GM12878 (cell line): ENCODE data around the gene LRRC7. TPM values are rescaled to one million over a fixed set of nuclear protein-coding genes. Genes with fewer than 3 reads are reported as not detected.

Experiments
- ATAC-seq: fragments of 200-7000 bp; cut with Tn5 transposase; 3 replicates; pipeline ENCODE4 v1.9.1; 2020; ENCODE audit warnings: mild to moderate bottlenecking, moderate library complexity
- BruUV-seq: library from RNA; stranded (reverse); fragments of 400-500 nt; replicated peaks from 2 replicates; lab custom pipeline; 2021; lab: Mats Ljungman, UMichigan
- CTCF ChIA-PET: fragments of 300-600 bp; sonication (Branson Sonifier 250); formaldehyde crosslinking; extraction: SDS; loops from one replicate; lab custom pipeline; 2021; ENCODE audit warnings: inconsistent platforms; lab: Yijun Ruan, JAX
- POLR2A ChIA-PET: fragments of 350-600 bp; formaldehyde crosslinking; extraction: SDS; loops from one replicate; lab custom pipeline; 2021; ENCODE audit warnings: inconsistent platforms; lab: Charles Lee
- RAD21 ChIA-PET: fragments of 300-600 bp; sonication (Branson Sonifier 250); formaldehyde crosslinking; loops from one replicate; lab custom pipeline; 2023; ENCODE audit warnings: antibody characterized with exemption; ENCODE audit not compliant: unreplicated experiment; lab: Charles Lee
- SMC1A ChIA-PET: fragments of 300-600 bp; sonication (Branson Sonifier 250); formaldehyde crosslinking; loops from one replicate; lab custom pipeline; 2023; ENCODE audit not compliant: unreplicated experiment, uncharacterized antibody; lab: Charles Lee
- DNase-seq: peaks from one replicate; pipeline ENCODE4 v3.0.0-alpha.2; 2011; ENCODE audit warnings: low read depth, low spot score
- FAIRE-seq: peaks from 3 replicates; lab custom pipeline; 2011; peaks lifted over from hg19 to GRCh38; lab: Jason Lieb, UNC
- H2AFZ ChIP-seq: 2 replicates; pipeline ENCODE4 v1.6.0; 2011; ENCODE audit warnings: low read depth, low read length, control low read depth; ENCODE audit not compliant: control insufficient read depth
- H3K27ac ChIP-seq: 2 replicates; pipeline ENCODE4 v1.5.1; 2011; ENCODE audit warnings: control low read depth; ENCODE audit not compliant: control insufficient read depth, insufficient read depth
- H3K27me3 ChIP-seq, 2 experiments: replicated peaks in 1 of 2; 2 replicates each; pipeline versions ENCODE4 v1.6.0 to v1.6.1; 2011; ENCODE audit warnings: low read length in 1 of 2; ENCODE audit not compliant: control insufficient read depth in 2 of 2, insufficient read depth in 2 of 2
- H3K36me3 ChIP-seq, 2 experiments: 2 replicates each; pipeline ENCODE4 v1.5.1; 2011; ENCODE audit warnings: low read length in 1 of 2; ENCODE audit not compliant: control insufficient read depth in 2 of 2, insufficient read depth in 2 of 2
- H3K4me1 ChIP-seq: 2 replicates; pipeline ENCODE4 v1.6.1; 2011; ENCODE audit warnings: mild to moderate bottlenecking, low read length, moderate library complexity, mixed read lengths; ENCODE audit not compliant: control insufficient read depth, insufficient read depth
- H3K4me2 ChIP-seq: 2 replicates; pipeline ENCODE4 v1.6.0; 2011; ENCODE audit warnings: control low read depth; ENCODE audit not compliant: control insufficient read depth, insufficient read depth
- H3K4me3 ChIP-seq: fragments of 200-600 bp; sonication (generic); 2 replicates; pipeline ENCODE4 v1.5.1; 2016
- H3K79me2 ChIP-seq: 2 replicates; pipeline ENCODE4 v1.6.0; 2011; ENCODE audit warnings: low read length; ENCODE audit not compliant: control insufficient read depth, insufficient read depth
- H3K9ac ChIP-seq: 2 replicates; pipeline ENCODE4 v1.8.0; 2011; ENCODE audit warnings: low read length, control low read depth, mixed read lengths; ENCODE audit not compliant: control insufficient read depth, insufficient read depth
- H3K9me3 ChIP-seq: replicated peaks from 3 replicates; pipeline ENCODE4 v1.5.1; 2011; ENCODE audit warnings: mild to moderate bottlenecking, low read length; ENCODE audit not compliant: control insufficient read depth, insufficient read depth
- H4K20me1 ChIP-seq: 2 replicates; pipeline ENCODE4 v1.6.0; 2011; ENCODE audit not compliant: control insufficient read depth, insufficient read depth
- EED ChIP-seq: sonication (generic); IDR thresholded peaks from 2 replicates; pipeline ENCODE4 v1.6.1; 2016; ENCODE audit warnings: antibody characterized with exemption, low read depth
- MEF2A ChIP-seq: IDR thresholded peaks from 2 replicates; pipeline ENCODE4 v1.6.1; 2011; ENCODE audit warnings: low read depth, mild to moderate bottlenecking, low read length, moderate library complexity; ENCODE audit not compliant: insufficient read depth
- PAX5 ChIP-seq: IDR thresholded peaks from 2 replicates; pipeline ENCODE4 v1.6.1; 2011; ENCODE audit warnings: low read depth, low read length, borderline replicate concordance
- STAT1 ChIP-seq: fragments of 450-650 bp; conservative IDR thresholded peaks from 2 replicates; pipeline ENCODE4 v1.6.1; 2014; ENCODE audit warnings: antibody characterized with exemption, mild to moderate bottlenecking
- WGBS: methylation state at CpG from one replicate; pipeline ENCODE4 v1.1.6; 2016; ENCODE audit warnings: low lambda C conversion rate; ENCODE audit not compliant: insufficient replicate concordance, insufficient coverage; ENCODE audit errors: missing lambda C conversion rate; 5-methylcytosine and 5-hydroxymethylcytosine counted together
- in situ Hi-C: fragments of 300-500 bp; cut with MboI; formaldehyde crosslinking; loops from 9 replicates; pipeline ENCODE4 v1.14.3; 2018; ENCODE audit warnings: mixed read lengths
- intact Hi-C: fragments of 100-400 bp; cut with micrococcal nuclease; formaldehyde crosslinking; loops from one replicate; pipeline ENCODE4 v1.14.2; 2022; ENCODE audit not compliant: unreplicated experiment
- polyA plus RNA-seq, 11 experiments: library from polyadenylated mRNA; depleted of rRNA in 4 of 11; unstranded in 6 of 11; stranded (reverse) in 5 of 11; fragments of >200 nt; fragmentation: Nextera tagmentation in 4 of 11; fragmentation: Illumina TruSeq in 1 of 11; extraction: Ambion mirVana in 4 of 11; extraction: Trizol in 1 of 11; gene quantifications; 1 replicate in 1 of 11; 2 replicates in 10 of 11; pipeline versions ENCODE4 v1.2.1 to v1.2.3, GENCODE V29; 2011 to 2016; ENCODE audit warnings: inconsistent platforms in 2 of 11, missing spikeins in 2 of 11, low read depth in 1 of 11
- total RNA-seq, 4 experiments: library from RNA; depleted of rRNA in 3 of 4; stranded (reverse); fragments of >200 nt in 3 of 4; fragmentation: Illumina TruSeq in 1 of 4; extraction: Trizol in 1 of 4; gene quantifications; 2 replicates each; pipeline versions ENCODE4 v1.2.1 to v1.2.3, GENCODE V29; 2013 to 2021
- TF ChIP-seq, protein P1 (sequence below): IDR thresholded peaks from 2 replicates; pipeline ENCODE4 v1.6.1; 2012; ENCODE audit warnings: low read depth, low read length, improper control_type of control experiment
- TF ChIP-seq, protein P2 (sequence below): IDR thresholded peaks from 2 replicates; pipeline ENCODE4 v1.6.1; 2011; ENCODE audit warnings: borderline replicate concordance, low read depth, mild to moderate bottlenecking, moderate library complexity, low read length; ENCODE audit not compliant: insufficient read depth, poor library complexity, severe bottlenecking
- TF ChIP-seq, protein P3 (sequence below): fragments of 450-650 bp; IDR thresholded peaks from 2 replicates; pipeline ENCODE4 v1.6.1; 2017; ENCODE audit warnings: mild to moderate bottlenecking, moderate library complexity

Gene LRRC7
- total and polyA plus RNA-seq, 10 of the 15 experiments (the other 5 are each of a cell fraction or from before 2014, with no cell fraction given) = 0.05 to 1.4 (median 0.24) TPM; not detected in 5

DNA sequence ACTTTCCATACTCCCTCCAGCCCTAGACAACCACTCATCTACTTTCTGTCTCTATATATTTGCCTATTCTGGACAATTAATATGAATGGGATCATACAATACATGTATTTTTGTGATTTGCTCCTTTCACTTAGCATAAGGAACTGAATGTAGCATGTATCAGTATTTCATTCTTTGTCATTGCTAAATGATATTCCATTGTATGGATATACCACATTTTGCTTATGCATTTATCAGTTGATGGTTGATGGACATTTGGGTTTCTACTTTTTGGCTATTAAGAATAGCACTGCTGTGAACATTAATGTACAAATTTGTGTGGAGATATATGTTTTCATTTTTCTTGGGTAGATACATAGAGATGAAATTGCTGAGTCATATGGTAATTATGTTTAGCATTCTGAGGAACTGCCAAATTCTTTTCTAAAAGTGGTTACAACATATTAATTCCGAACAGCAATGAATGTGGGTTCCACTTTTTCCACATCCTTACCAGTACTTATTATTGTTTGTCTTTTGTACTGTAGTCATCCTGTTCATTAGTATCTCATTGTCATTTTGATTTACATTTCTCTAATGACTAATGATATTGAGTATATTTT is 516.7 kb downstream of the LRRC7 start:
- intact Hi-C loops = no loop called here
- H3K36me3 ChIP-seq = no peaks in the 10 kb centered on the region
- FAIRE-seq = no peak
- 0% methylated on average over 1 of the region's 1 CpG for WGBS
- H3K27ac ChIP-seq = no peak overlapping the region
- H2AFZ ChIP-seq = no peak overlapping the region
- no peak overlapping the region for H3K4me2 ChIP-seq
- H3K9ac ChIP-seq = no peak overlapping the region
- H4K20me1 ChIP-seq = no peaks in the 10 kb centered on the region
- no peak overlapping the region for H3K4me3 ChIP-seq
- H3K27me3 ChIP-seq = no peaks in the 10 kb centered on the region
- ATAC-seq = no peak
- ChIA-PET RAD21 (no interaction called here), POLR2A (no interaction called here), SMC1A (no interaction called here), CTCF (no interaction called here)
- BruUV-seq = no TSS peak
- H3K79me2 ChIP-seq = no peaks in the 10 kb centered on the region
- H3K4me1 ChIP-seq = no peaks in the 10 kb centered on the region
- TF ChIP-seq, protein P1, sequence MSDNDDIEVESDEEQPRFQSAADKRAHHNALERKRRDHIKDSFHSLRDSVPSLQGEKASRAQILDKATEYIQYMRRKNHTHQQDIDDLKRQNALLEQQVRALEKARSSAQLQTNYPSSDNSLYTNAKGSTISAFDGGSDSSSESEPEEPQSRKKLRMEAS = no peak
- TF ChIP-seq, protein P2, sequence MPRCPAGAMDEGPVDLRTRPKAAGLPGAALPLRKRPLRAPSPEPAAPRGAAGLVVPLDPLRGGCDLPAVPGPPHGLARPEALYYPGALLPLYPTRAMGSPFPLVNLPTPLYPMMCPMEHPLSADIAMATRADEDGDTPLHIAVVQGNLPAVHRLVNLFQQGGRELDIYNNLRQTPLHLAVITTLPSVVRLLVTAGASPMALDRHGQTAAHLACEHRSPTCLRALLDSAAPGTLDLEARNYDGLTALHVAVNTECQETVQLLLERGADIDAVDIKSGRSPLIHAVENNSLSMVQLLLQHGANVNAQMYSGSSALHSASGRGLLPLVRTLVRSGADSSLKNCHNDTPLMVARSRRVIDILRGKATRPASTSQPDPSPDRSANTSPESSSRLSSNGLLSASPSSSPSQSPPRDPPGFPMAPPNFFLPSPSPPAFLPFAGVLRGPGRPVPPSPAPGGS = no peak
- TF ChIP-seq EED (no peak), STAT1 (no peak), PAX5 (no peak), MEF2A (no peak)
- TF ChIP-seq, protein P3, sequence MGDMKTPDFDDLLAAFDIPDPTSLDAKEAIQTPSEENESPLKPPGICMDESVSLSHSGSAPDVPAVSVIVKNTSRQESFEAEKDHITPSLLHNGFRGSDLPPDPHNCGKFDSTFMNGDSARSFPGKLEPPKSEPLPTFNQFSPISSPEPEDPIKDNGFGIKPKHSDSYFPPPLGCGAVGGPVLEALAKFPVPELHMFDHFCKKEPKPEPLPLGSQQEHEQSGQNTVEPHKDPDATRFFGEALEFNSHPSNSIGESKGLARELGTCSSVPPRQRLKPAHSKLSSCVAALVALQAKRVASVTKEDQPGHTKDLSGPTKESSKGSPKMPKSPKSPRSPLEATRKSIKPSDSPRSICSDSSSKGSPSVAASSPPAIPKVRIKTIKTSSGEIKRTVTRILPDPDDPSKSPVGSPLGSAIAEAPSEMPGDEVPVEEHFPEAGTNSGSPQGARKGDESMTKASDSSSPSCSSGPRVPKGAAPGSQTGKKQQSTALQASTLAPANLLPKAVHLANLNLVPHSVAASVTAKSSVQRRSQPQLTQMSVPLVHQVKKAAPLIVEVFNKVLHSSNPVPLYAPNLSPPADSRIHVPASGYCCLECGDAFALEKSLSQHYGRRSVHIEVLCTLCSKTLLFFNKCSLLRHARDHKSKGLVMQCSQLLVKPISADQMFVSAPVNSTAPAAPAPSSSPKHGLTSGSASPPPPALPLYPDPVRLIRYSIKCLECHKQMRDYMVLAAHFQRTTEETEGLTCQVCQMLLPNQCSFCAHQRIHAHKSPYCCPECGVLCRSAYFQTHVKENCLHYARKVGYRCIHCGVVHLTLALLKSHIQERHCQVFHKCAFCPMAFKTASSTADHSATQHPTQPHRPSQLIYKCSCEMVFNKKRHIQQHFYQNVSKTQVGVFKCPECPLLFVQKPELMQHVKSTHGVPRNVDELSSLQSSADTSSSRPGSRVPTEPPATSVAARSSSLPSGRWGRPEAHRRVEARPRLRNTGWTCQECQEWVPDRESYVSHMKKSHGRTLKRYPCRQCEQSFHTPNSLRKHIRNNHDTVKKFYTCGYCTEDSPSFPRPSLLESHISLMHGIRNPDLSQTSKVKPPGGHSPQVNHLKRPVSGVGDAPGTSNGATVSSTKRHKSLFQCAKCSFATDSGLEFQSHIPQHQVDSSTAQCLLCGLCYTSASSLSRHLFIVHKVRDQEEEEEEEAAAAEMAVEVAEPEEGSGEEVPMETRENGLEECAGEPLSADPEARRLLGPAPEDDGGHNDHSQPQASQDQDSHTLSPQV = no peak
- in situ Hi-C loops = no loop called here
- DNase-seq = no peak
- H3K9me3 ChIP-seq = no peaks in the 10 kb centered on the region
